HG02588 (cell line): ENCODE measurements around the gene SCN1B.
"Not testable (repeated sequence)": the region's sequence is repeated elsewhere in the genome, so short reads cannot be mapped to it uniquely, and the experiment has no call there.

Experiments
- ATAC-seq: cut with Tn5 transposase; IDR thresholded peaks from one replicate; pipeline ENCODE4 v1.9.1; 2021; ENCODE audit warnings: mild to moderate bottlenecking, moderate library complexity; ENCODE audit not compliant: unreplicated experiment

SCN1B gene

GRCh38 chr19:35000647-35001501 is 29.4 kb upstream of the SCN1B start:
- ATAC-seq = peak; percentile 3

- ATAC-seq = no peak
These were observed 28.2 kb upstream of the SCN1B start for GRCh38 chr19:35002037-35002535.

- no peak for ATAC-seq
These were observed 25.6 kb upstream of the SCN1B start for GRCh38 chr19:35004517-35005255.

- ATAC-seq = no peak
These were observed 24.9 kb upstream of the SCN1B start for GRCh38 chr19:35005256-35005977.

- not testable (repeated sequence) for ATAC-seq
These were observed 24.3 kb upstream of the SCN1B start for GRCh38 chr19:35006007-35006341.

GRCh38 chr19:35006342-35006998 is 23.8 kb upstream of the SCN1B start:
- ATAC-seq = no peak

GRCh38 chr19:35006999-35007365 is 23.3 kb upstream of the SCN1B start:
- no peak for ATAC-seq

- not testable (repeated sequence) for ATAC-seq
These were observed 22.8 kb upstream of the SCN1B start for GRCh38 chr19:35007427-35007826.

- no peak for ATAC-seq
These were observed 21.4 kb upstream of the SCN1B start for GRCh38 chr19:35008891-35009341.

GRCh38 chr19:35009424-35010415 is 20.6 kb upstream of the SCN1B start:
- ATAC-seq = no peak

GRCh38 chr19:35011091-35011689 is 19.1 kb upstream of the SCN1B start:
- no peak for ATAC-seq

GRCh38 chr19:35011737-35012682 is 18.3 kb upstream of the SCN1B start:
- no peak for ATAC-seq

GRCh38 chr19:35013041-35013819 is 17.0 kb upstream of the SCN1B start:
- peak; percentile 43 for ATAC-seq

GRCh38 chr19:35013820-35014754 is 16.2 kb upstream of the SCN1B start:
- ATAC-seq = no peak

GRCh38 chr19:35014774-35015173 is 15.5 kb upstream of the SCN1B start:
- ATAC-seq = not testable (repeated sequence)

- no peak for ATAC-seq
These were observed 14.9 kb upstream of the SCN1B start for GRCh38 chr19:35015270-35015953.
